Astrocyte (in vitro differentiated cells and primary cell): ENCODE data around the gene NRTN. TPM values are rescaled to one million over a fixed set of nuclear protein-coding genes. Genes with fewer than 3 reads are reported as not detected.
A peak's percentile ranks its signal among the peaks of the same experiment; 100 is the strongest.
"Not testable (repeated sequence)": the region's sequence is repeated elsewhere in the genome, so short reads cannot be mapped to it uniquely, and the experiment has no call there.

Experiments
- DNase-seq: peaks from one replicate; pipeline ENCODE4 v3.0.0-alpha.2; 2010; ENCODE audit warnings: low read depth
- FAIRE-seq: peaks from 2 replicates; lab custom pipeline; 2011; peaks lifted over from hg19 to GRCh38; lab: Jason Lieb, UNC
- H2AFZ ChIP-seq: 2 replicates; pipeline ENCODE4 v1.6.0; 2012; ENCODE audit warnings: low read depth, low read length, inconsistent platforms
- H3K27ac ChIP-seq: 2 replicates; pipeline ENCODE4 v1.5.1; 2011; ENCODE audit warnings: low read depth, low read length, inconsistent platforms
- H3K27me3 ChIP-seq: 2 replicates; pipeline ENCODE4 v1.6.0; 2011; ENCODE audit warnings: low read length, inconsistent platforms; ENCODE audit not compliant: insufficient read depth
- H3K36me3 ChIP-seq: 2 replicates; pipeline ENCODE4 v1.5.1; 2011; ENCODE audit warnings: low read length, inconsistent platforms; ENCODE audit not compliant: insufficient read depth
- H3K4me1 ChIP-seq: 2 replicates; pipeline ENCODE4 v1.5.1; 2011; ENCODE audit warnings: low read length, inconsistent platforms; ENCODE audit not compliant: insufficient read depth
- H3K4me2 ChIP-seq: 2 replicates; pipeline ENCODE4 v1.6.0; 2012; ENCODE audit warnings: low read length, inconsistent platforms
- H3K4me3 ChIP-seq: 2 replicates; pipeline ENCODE4 v1.5.1; 2011; ENCODE audit warnings: low read depth, mild to moderate bottlenecking, low read length, inconsistent platforms; ENCODE audit not compliant: insufficient read depth
- H3K79me2 ChIP-seq: 2 replicates; pipeline ENCODE4 v1.6.0; 2012; ENCODE audit warnings: mild to moderate bottlenecking, low read length, inconsistent platforms; ENCODE audit not compliant: insufficient read depth
- H3K9ac ChIP-seq: 2 replicates; pipeline ENCODE4 v1.6.0; 2012; ENCODE audit warnings: mild to moderate bottlenecking, low read length, inconsistent platforms
- H3K9me3 ChIP-seq: 2 replicates; pipeline ENCODE4 v1.5.1; 2012; ENCODE audit warnings: low read depth, mild to moderate bottlenecking, low read length, inconsistent platforms; ENCODE audit not compliant: insufficient read depth
- H4K20me1 ChIP-seq: 2 replicates; pipeline ENCODE4 v1.6.0; 2012; ENCODE audit warnings: low read length, inconsistent platforms; ENCODE audit not compliant: insufficient read depth
- H3K27ac Mint-ChIP-seq: one replicate; pipeline ENCODE4 v1.8.0; 2021; ENCODE audit warnings: mild to moderate bottlenecking, mixed read lengths; ENCODE audit not compliant: unreplicated experiment
- H3K27me3 Mint-ChIP-seq: one replicate; pipeline ENCODE4 v1.8.0; 2021; ENCODE audit warnings: low read depth, mixed read lengths; ENCODE audit not compliant: unreplicated experiment
- H3K36me3 Mint-ChIP-seq: one replicate; pipeline ENCODE4 v1.8.0; 2021; ENCODE audit warnings: low read depth, mixed read lengths; ENCODE audit not compliant: unreplicated experiment
- H3K4me1 Mint-ChIP-seq: one replicate; pipeline ENCODE4 v1.8.0; 2021; ENCODE audit warnings: low read depth, mixed read lengths; ENCODE audit not compliant: unreplicated experiment
- H3K4me3 Mint-ChIP-seq: one replicate; pipeline ENCODE4 v1.8.0; 2021; ENCODE audit warnings: mild to moderate bottlenecking, moderate library complexity, mixed read lengths; ENCODE audit not compliant: unreplicated experiment
- H3K9me3 Mint-ChIP-seq: one replicate; pipeline ENCODE4 v1.8.0; 2021; ENCODE audit warnings: mild to moderate bottlenecking, mixed read lengths; ENCODE audit not compliant: unreplicated experiment
- CTCF ChIP-seq: IDR thresholded peaks from 2 replicates; pipeline ENCODE4 v1.5.1; 2011; ENCODE audit warnings: low read depth, mild to moderate bottlenecking, inconsistent platforms, low read length, moderate library complexity; ENCODE audit not compliant: insufficient read depth
- EZH2 ChIP-seq: IDR thresholded peaks from 2 replicates; pipeline ENCODE4 v1.6.1; 2012; ENCODE audit warnings: mild to moderate bottlenecking, low read length, inconsistent platforms; ENCODE audit not compliant: insufficient read depth
- total RNA-seq: library from RNA; stranded (reverse); gene quantifications from 2 replicates; pipeline ENCODE4 v1.2.1, GENCODE V29; 2021

NRTN gene
- total RNA-seq, 1 donor from 2014 or later = 0.66 TPM

DNA sequence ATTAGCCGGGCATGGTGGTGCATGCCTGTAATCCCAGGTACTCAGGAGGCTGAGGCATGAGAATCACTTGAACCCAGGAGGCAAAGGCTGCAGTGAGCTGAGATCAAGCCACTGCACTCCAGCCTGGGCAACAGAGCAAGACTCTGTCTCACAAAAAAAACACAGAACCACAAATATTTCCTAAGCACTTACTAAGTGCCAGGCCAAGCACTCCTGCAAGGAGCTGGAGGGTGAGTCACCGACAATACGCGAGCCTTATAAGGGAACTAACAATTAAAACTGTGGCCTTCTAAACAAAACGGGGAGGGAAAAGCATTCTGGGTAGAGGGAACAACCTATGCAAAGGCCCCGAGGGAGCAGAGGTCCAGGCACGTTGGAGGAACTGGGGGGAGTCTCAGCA lies 69.6 kb downstream of the NRTN start:
- H3K27ac Mint-ChIP-seq, H3K79me2 ChIP-seq, H3K4me3 ChIP-seq, H3K9me3 Mint-ChIP-seq, FAIRE-seq, H3K9me3 ChIP-seq, H3K36me3 Mint-ChIP-seq, H3K4me1 ChIP-seq, H3K4me3 Mint-ChIP-seq, H3K27ac ChIP-seq, H2AFZ ChIP-seq, H3K9ac ChIP-seq, H4K20me1 ChIP-seq, H3K27me3 ChIP-seq, H3K4me1 Mint-ChIP-seq, H3K4me2 ChIP-seq, H3K36me3 ChIP-seq: not testable (repeated sequence)
- peak; percentile 55 for DNase-seq
- H3K27me3 Mint-ChIP-seq = peaks cover 11% of the 10 kb centered on the region

GRCh38 chr19:5877427-5877826 lies 72.6 kb downstream of the NRTN start:
- Mint-ChIP-seq H3K27me3 (peaks cover 3% of the 10 kb centered on the region), H3K27ac (no peak overlapping the region), H3K4me3 (no peak overlapping the region), H3K36me3 (no peaks in the 10 kb centered on the region), H3K4me1 (peaks cover 9% of the 10 kb centered on the region), H3K9me3 (peaks cover under 1% of the 10 kb centered on the region)
- Histone ChIP-seq H3K4me1 (peaks cover 7% of the 10 kb centered on the region), H2AFZ (no peak overlapping the region), H3K9me3 (no peaks in the 10 kb centered on the region), H3K79me2 (no peaks in the 10 kb centered on the region), H3K27ac (no peak overlapping the region), H4K20me1 (no peaks in the 10 kb centered on the region), H3K36me3 (no peaks in the 10 kb centered on the region), H3K27me3 (peaks cover 3% of the 10 kb centered on the region), H3K4me2 (no peak overlapping the region), H3K9ac (no peak overlapping the region), H3K4me3 (no peak overlapping the region)
- DNase-seq (no peak), FAIRE-seq (no peak)
- TF ChIP-seq CTCF = no peak
- no peak for TF ChIP-seq EZH2

GRCh38 chr19:5877882-5878281 lies 73.0 kb downstream of the NRTN start:
- Histone ChIP-seq H3K27me3 (peaks cover 3% of the 10 kb centered on the region), H3K27ac (no peak overlapping the region), H3K4me2 (no peak overlapping the region), H3K4me3 (no peak overlapping the region), H3K9ac (no peak overlapping the region), H3K79me2 (no peaks in the 10 kb centered on the region), H3K4me1 (peaks cover 7% of the 10 kb centered on the region), H4K20me1 (no peaks in the 10 kb centered on the region), H3K36me3 (no peaks in the 10 kb centered on the region), H2AFZ (no peak overlapping the region), H3K9me3 (no peaks in the 10 kb centered on the region)
- Mint-ChIP-seq H3K27ac (no peak overlapping the region), H3K4me1 (peaks cover 9% of the 10 kb centered on the region), H3K27me3 (peaks cover 5% of the 10 kb centered on the region), H3K36me3 (no peaks in the 10 kb centered on the region), H3K9me3 (peaks cover 2% of the 10 kb centered on the region), H3K4me3 (no peak overlapping the region)
- TF ChIP-seq EZH2 = no peak
- DNase-seq = no peak
- no peak for FAIRE-seq

Other genes with a start within 250 kb of the NRTN start
- gene TINCR, start 237.1 kb upstream of the NRTN start, total RNA-seq = 0.38 and 1.4 TPM in 2 replicates
- gene SAFB2, start 182.3 kb upstream of the NRTN start, total RNA-seq = 50.6 and 51.9 TPM in 2 replicates
- gene SAFB, start 182.0 kb upstream of the NRTN start, total RNA-seq = 60.4 and 65.1 TPM in 2 replicates
- gene MICOS13, start 124.6 kb upstream of the NRTN start, total RNA-seq = 48.0 and 49.3 TPM in 2 replicates
- 8.4 and 9.8 TPM in 2 replicates for gene HSD11B1L, start 124.0 kb upstream of the NRTN start, total RNA-seq
- 894 and 943 TPM in 2 replicates for gene RPL36, start 114.8 kb upstream of the NRTN start, total RNA-seq
- 77.8 and 85.2 TPM in 2 replicates for gene LONP1, start 84.9 kb upstream of the NRTN start, total RNA-seq
- gene CATSPERD, start 84.4 kb upstream of the NRTN start, total RNA-seq = not detected in 2 replicates
- gene PRR22, start 20.3 kb upstream of the NRTN start, total RNA-seq = 2.0 and 2.4 TPM in 2 replicates
- 18.4 and 19.7 TPM in 2 replicates for gene DUS3L, start 13.9 kb upstream of the NRTN start, total RNA-seq
- gene FUT6, start 34.6 kb downstream of the NRTN start, total RNA-seq = 0.09 TPM in 1 of 2 replicates, not detected in the other
- 0.14 and 0.84 TPM in 2 replicates for gene FUT3, start 46.4 kb downstream of the NRTN start, total RNA-seq
- gene FUT5, start 65.5 kb downstream of the NRTN start, total RNA-seq = 0.30 and 0.41 TPM in 2 replicates
- 286 and 305 TPM in 2 replicates for gene NDUFA11, start 98.7 kb downstream of the NRTN start, total RNA-seq
- 3.9 and 4.2 TPM in 2 replicates for gene VMAC, start 99.8 kb downstream of the NRTN start, total RNA-seq
- gene CAPS, start 109.2 kb downstream of the NRTN start, total RNA-seq = 6.2 and 7.2 TPM in 2 replicates
- gene RANBP3, start 173.1 kb downstream of the NRTN start, total RNA-seq = 61.3 and 70.5 TPM in 2 replicates